HL-60 (cell line): ENCODE data around the gene ALPK3.

Experiments used
- CTCF ChIP-seq: IDR thresholded peaks from one replicate; pipeline ENCODE4 v1.5.1; 2011; ENCODE audit warnings: low read length, control low read depth, inconsistent platforms; ENCODE audit not compliant: insufficient read depth
- POLR2AphosphoS5 ChIP-seq: IDR thresholded peaks from 2 replicates; pipeline ENCODE4 v1.6.1; 2012; ENCODE audit warnings: low read depth

GRCh38 chr15:84831028-84831427 lies 13.9 kb downstream of the ALPK3 start:
- TF ChIP-seq CTCF: no peak
- TF ChIP-seq POLR2AphosphoS5: no peak
